HG02938 (cell line): ENCODE results near the gene VRTN.

Source experiments
- ATAC-seq: cut with Tn5 transposase; IDR thresholded peaks from one replicate; pipeline ENCODE4 v1.9.1; 2021; ENCODE audit warnings: mild to moderate bottlenecking, moderate library complexity; ENCODE audit not compliant: unreplicated experiment

Gene VRTN

DNA sequence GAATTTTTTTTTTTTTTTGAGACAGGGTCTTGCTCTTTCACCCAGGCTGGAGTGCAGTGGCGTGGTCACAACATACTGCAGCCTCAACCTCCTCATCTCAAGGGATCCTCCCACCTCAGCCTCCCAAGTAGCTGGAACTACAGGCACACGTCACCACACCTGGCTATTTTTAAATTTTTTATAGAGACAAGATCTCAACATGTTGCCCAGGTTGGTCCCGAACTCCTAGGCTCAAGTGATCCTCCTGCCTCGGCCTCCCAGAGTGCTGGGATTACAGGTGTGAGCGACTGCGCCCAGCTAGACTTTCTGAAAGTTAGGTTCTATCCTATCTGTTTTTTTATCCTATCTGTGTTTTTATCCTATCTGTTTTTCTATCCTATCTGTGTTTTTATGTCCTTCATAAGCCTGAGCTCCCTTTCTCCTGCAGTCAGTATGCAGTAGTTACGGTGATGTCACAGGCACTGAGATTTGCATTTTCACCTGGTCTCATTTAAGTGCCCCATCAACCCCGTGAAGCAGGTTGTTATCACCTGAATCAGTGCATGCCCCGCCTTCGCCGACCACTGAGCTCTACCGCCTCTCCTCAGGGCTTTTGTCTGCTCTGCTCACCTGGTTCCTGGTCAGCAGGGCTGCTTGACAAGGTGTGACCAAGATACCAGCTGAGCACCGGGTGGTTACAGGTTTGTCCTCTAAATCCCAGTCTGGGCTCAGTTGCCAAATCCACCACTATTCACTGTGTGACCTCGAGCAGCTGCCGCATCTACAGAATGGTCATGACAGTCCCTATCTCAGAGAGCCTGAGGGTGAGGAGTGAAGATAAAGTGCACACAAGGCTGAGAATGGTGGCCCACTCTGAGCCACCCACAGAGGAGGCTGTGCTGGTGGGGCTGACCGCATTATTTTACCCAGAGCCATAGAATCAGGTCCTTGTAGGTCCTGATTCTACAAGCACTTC is 44.6 kb downstream of the VRTN start:
- ATAC-seq: no peak

DNA sequence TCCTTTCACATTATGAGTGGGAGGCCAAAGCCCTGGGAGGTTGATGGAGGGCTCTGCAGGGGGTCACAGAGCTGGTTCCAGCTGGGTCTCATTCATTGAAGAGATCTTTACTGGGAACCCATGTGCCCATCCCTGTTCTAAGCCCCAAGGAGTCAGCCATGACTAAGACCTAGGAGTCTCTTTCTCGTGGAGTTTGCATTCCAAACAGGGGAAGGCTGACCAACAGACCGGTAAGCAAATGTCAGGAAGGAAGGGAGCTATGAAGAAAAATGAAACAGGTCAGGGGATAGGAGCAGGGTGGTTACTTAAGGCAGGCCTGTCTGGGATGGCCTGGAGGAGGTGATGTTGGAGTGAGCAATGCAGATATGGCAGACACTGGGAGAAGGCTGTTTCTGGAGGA is 46.3 kb downstream of the VRTN start:
- no peak for ATAC-seq

DNA sequence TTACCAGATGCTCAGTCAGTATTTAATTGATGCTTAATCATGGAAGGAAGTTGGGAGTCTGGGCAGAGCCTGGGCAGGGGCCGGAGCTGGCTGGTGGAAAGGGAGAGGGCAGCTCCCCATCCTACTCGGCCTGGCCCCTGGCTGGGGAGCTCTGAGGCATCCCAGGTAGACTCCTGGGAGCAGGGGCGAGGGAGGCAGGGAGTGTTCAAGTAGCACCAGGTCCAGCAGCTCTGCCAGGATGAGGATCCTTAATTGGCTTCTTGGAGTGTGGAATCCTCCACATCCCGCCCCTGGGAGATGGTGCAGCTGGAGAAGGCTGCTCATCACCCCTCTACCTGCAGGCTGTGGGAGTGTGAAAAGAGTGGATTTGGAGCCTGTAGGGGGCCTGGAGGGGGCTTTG is 46.8 kb downstream of the VRTN start:
- no peak for ATAC-seq

DNA sequence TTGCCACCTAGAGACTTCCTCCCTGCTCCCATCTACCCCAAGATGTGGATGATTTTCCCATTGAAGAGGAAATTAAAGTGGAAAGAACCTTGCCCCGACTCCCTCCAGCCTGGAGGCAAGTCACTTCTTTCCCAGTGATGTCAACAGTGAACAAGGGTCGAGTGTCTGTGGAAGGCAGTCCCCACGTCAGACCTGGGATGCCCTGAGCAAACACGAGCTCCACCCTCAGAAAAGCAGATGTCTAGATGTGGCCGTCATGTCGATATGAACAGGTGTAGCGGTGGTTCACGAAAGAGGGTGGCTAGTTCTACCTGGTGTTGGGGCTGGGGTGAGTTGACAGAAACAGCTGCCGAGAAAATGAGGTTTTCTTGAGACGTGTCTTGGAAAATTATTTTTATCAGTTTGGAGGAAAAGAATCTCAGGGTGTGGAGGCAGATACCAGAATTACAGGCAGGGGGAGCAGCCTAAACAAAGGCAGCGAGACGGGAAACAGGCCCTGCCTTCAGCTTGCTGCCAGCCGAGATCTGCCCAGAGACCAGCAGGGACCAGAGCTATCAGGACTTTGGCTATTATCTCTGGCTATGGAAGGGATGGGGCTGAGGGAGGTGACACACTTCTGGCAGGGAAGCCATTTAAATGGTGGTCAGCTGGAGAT is 51.9 kb downstream of the VRTN start:
- no peak for ATAC-seq

DNA sequence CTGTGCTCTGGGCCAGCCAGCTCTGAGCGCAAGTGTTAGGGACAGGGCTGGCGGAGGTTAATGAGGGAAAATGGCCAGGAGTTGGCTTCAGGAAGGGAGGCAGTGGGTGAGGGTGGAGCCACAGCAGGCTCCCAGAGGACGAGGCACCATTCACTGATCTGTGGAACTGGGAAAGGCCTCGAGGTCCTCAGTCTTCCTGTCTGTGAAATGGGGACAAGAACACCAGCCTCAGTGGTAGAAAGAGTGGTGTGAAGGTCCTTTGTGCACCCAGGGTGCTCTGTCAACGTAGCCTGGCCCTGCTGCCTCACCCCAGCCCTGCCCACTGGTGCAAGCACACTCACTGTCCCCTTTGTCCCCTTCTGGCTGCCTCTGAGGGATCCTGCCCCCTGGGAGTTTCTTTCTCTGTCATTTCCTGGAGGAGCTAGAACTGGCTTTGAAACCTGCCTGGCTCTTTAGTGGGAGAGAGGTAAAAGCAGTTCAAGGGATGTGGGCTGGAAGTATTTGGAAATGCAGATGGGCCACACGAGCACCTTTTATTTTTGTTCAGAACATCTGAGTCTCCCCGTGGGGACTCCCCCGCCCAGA is 52.7 kb downstream of the VRTN start:
- ATAC-seq: peak; percentile 4

DNA sequence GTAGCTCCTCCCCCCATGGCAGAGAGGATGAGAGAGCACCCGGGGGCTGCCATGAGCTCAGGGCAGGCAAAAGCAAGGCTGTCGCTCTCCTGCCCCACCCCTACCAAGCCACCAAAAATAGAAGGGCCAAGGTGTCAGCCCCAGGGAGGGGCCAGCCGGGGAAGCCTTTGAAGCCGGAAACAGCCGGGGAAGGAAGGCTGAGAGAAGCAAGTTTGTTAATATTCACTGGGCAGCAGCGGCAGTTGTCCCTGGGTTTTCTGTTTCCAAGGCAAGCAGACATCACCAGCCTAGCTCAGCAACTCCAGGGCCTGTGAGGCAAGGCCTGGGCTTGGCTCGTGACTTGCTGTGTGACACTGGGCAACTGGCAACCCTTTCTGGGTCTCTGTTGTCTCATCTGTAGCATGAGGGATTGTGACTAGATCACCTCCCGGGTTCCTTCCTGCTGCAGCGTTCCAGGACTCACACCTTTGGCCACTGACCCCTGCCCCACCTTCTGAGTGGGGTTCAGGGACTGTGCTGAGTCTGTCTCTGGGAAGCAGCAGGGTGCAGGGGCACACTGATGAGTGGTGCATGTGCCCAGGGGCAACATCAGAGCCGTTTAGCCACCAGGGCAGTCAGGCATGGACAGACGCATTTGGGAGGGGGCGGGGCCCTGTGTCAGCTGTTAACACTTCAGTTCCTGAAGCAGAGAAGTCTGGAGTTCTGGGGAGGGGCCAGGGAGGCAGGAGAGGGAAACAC is 53.4 kb downstream of the VRTN start:
- peak; percentile 66 for ATAC-seq

DNA sequence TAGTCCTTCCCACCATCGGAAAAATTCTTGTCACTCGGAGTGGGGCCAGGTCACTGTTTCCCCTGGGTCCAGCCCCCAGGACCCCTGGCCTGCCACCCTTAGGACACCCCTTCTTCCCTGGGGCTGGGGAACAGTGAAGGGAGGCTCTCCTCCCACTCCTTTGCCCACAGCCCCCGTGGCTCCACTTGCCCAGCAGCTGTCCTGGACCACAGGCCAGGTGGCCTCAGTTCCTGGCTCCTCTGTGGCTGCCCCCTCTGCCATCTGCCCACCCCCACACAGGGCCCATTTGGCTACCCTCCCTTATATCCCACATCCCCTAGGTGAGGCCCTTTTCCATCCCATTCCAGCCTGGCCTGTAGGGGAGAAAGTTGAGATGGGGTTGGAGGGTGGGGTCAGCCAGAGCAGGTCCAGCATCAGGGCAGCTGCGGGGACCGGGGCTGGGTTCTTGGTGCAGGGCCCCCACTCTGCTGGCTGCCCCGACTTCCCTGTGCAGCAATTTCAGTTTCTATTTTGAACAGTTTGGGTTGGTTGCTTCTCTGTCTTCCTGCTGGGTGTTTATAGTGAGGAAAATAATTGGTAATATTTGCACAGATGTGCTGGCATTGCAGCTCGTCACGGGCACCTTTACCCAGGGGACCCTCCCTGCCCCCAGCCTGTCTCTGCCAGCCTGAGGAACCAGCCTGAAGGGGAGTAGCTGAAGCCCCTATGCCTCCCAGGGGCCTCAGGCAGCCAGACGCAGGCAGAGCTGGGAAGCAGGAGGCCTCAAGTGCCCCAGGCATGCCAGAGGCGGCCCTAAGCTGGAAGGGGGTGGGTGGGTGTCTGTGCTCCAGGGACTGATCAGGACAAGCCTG is 54.4 kb downstream of the VRTN start:
- ATAC-seq: no peak

DNA sequence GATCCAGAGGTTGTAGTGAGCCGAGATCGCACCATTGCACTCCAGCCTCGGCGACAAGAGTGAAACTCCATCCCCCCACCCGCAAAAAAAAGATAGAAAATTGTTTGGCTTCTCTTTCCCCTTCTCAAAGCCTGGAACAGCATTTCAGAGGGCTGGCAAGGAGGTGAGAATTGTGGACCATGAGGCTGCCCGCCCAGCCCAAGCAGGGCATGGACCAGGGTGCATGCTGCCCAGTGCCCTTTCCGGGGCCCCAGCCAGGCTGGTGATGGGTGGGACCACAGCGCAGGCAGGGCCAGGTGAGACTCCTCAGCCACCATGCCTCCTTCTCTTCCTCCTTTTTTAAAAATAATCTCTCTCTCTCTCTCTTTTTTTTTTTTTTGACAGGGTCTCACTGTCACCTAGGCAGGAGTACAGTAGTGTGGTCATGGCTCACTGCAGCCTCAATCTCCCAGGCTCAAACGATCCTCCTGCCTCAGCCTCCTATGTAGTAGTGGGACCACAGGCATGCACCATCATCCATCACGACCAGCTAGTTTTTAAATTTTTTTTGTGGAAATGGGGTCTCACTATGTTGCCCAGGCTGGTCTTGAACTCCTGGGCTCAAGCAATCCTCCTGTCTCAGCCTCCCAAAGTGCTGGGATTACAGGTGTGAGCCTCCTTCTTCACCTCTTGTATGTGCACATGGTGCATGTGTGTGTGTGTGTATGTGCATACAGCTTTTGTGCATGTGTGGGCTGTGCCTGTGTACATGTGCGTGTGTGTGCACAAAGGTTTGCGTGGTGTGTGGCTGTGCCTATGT is 55.5 kb downstream of the VRTN start:
- ATAC-seq: no peak

DNA sequence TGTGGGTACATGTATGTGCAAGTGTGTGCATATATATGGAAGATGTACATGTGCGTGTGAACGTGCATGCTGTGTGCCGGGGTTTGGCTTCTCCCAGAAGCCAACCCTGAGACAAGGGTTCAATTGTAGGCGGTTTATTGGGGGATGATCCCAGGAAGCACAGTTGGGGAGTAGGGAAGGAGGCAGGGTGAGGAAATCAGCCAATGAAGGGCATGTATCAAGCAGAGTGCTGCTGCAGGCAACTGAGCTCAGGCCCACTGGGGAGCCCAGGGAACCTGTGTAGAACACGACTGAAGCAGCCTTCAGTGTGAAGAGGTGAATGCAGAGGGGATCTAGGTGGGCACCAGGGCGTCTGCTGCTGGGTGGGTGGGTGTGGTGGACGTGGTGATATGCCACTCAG is 56.2 kb downstream of the VRTN start:
- ATAC-seq: no peak

DNA sequence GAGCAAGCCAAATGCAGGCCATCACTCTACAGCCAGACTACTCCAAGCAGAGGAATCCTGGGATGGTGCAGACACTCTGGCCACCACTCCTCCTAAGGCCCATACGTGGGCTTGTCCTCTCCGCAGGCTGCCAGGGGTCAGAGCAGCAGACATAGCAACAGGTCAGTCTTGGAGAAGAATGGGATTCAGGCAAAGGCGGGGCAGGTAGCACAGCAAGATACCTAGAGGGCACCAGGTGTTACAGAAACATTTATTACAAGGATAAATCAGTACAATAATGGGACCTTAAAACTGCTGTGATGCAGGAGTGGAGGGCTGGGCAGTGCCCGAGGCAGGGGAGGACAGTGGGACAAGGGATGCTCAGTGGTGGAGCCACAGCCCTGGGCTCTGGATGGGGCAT is 57.4 kb downstream of the VRTN start:
- ATAC-seq: no peak

DNA sequence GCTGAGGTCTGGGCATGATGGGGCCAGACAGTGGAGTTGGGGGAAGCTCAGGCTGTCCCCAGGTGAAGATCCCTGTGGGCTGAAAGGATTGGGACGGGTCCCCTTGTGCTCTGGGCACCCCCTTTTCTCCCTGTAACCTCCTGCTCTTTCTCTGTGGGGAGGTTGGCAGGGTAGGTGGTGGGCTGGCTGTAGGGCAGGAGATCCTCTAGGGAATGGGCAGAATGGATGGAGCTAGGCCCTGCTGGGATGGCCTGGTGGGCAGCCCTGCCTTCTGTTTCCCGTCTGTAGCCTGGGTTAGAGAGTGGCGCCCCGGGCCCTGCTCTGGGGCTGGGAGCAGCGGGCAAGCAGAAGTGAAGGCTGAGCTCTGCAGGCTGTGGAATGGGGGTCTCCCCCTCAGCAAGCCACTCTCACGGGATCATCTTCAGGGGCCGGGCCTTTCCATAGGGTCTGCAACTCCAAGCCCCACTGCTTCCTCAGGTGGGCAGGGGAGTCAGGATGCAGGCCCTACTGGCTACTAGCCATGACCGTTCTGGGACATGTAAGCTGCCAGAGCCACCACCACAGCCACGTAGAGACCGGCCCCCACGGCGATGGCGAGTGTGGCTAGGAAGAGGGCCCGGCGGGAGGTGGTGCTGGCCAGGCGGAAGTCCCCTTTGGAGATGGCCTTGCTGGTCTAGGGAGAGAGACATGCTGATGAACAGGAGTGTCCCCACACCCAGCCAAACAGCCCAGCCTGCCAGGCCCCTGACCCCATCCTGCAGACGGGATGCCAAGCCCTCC is 58.9 kb downstream of the VRTN start:
- ATAC-seq: no peak

DNA sequence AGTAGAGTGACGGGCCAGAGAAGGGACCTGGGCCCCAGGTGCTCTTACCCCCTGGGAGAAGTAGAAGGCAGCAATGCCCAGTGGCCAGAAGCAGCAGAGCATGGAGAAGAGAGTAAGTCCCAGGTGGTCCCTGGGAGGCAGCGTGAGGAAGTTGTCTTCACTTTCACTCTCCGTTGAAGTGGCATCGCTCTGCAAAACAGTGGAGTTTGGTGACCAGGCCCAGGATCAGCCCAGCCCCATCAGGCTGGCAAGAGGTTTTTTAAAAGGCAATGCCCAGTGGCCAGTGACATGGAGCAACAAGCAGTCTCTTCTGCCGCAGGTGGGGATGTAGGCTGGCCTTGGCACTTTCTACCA is 59.5 kb downstream of the VRTN start:
- no peak for ATAC-seq

DNA sequence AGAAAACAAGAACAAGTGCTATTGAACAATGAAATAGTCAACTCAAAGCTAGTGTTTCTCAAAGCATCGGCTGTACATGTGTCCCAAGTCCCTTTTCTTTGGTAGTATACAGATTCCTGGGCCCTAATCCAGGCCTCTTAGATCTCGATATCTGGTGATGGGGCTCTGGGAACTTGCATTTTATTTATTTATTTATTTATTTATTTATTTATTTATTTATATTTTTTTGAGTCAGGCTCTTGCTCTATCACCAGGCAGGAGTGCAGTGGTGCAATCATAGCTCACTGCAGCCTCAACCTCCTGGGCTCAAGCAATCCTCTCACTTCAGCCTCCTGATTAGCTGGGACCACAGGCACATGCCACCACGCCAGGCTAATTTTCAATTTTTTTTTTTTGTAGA is 60.6 kb downstream of the VRTN start:
- no peak for ATAC-seq

DNA sequence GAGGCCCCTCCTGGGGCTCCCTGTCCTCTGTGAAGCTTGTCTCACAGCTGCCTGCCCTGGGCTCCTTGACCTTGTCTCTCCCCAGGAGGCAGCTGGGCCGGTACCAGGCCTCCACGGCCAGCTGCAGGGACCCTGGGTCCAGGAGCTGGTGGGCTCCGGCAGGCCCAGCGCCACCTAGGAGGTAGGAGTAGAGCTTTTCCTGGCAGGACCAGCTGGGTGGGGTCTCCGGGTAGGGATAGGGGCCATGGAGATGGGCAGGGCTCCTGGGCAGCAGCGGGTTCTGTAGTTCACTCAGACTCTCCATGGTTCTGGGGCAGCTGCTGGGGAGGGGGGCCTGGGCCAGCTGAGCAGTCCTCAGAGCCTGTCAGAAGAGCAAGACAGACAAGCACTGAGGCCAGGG is 61.2 kb downstream of the VRTN start:
- ATAC-seq: no peak
